DOHH2 (cell line): Measurements from ENCODE around the gene CLMN.

Source experiments
- CTCF ChIP-seq: fragments of 200-600 bp; sonication (generic); IDR thresholded peaks from one replicate; pipeline ENCODE4 v1.5.1; 2014; ENCODE audit warnings: antibody characterized with exemption, mild to moderate bottlenecking, low read depth, low read length; ENCODE audit not compliant: poor library complexity, severe bottlenecking
- EZH2phosphoT487 ChIP-seq: fragments of 200-600 bp; sonication (generic); IDR thresholded peaks from 2 replicates; pipeline ENCODE4 v1.6.1; 2017; ENCODE audit warnings: borderline replicate concordance, mild to moderate bottlenecking, antibody characterized with exemption, low read length, moderate library complexity, mixed read lengths

DNA sequence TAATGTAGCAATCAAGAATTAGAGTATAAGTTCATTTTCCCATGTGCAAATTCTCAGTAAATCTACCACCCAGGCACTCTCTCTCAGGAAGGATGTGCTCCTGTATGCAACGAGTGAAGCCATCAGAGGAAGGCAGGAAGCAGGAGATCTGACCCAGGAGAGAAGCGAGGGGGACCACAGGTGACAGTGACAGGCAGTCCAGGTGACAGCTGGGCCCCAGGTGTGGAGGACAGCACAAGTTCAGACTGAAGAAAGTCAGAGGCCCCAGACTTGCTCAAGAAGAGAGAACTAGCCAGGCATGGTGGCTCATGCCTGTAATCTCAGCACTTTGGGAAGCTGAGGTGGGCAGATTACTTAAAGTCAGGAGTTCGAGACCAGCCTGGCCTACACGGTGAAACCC, 13.8 kb downstream of the CLMN start:
- no peak for TF ChIP-seq CTCF
- TF ChIP-seq EZH2phosphoT487: no peak
